Measurements from ENCODE around the gene ABCB8.

The ABCB8 gene

DNA sequence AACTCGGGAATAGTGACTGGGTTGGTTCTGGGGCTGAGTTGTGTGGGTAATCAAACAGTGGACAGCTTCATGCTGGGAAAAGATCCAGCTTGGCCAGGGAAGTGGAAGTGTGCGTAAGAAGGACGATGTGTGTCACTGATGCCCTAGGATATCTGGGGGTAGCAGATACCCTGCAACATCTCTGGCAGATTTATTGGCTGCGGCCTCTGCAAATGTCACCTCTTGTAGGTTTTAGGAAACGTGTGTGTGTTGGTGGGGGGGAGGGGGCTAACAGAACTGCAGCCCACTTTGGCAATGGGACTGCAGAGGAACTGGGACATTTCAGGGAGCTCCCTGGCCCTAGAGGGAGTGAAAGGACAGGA is 57.1 kb downstream of the ABCB8 start:
- peak overlapping the region; percentile 97 for H3K27ac ChIP-seq

DNA sequence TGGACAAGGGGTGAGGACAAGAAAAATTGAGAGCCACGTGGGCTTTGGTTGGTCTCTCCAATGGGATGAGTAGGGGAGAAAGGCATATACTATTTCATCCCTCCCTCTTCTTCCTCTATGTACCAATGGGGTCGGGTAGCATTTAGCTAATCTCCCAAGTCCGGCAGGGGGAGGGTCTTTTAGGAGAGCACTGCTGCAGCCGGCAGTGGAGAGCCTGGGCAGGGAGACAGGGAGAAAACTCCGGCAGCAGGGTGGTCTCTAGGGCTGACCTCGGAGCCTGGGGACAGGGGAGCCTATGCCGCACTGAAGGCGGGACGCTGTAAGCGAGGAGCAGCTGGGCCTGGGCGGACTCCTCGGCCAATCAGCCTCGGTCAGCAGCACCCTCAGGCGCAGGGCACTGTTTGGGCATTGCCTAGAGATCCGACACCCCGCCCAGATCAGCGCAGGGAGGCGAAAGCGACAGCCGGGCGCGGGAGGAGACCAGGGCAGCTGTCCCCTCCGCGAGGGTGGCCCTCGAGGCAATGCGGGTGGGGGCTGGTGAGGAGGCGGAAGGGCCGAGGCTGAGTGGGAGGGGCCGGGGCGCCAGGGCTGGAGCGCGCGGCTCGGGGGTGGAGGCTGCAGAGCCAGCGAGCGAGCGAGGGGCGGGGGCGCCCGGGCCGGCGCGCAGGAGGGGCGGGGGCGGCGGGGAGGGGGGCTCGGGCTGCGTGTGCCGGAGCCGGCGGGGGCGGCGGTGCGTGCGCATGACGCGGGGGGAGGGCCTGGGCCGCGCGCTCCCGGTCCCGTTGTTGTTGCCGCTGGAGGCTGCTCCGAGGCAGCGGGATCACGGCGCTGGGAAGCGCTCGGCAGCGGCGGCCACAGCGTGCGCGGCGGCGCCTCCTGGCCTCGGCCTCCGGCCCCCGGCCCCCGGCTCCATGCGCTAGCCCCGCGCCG is 57.7 kb downstream of the ABCB8 start, which contains the start of gene AGAP3:
Gene AGAP3 (plus strand): TSS at position 785 of the 930 bp plus-strand sequence. CDS start 267 bp downstream, outside the sequence.
- TF ChIP-seq, protein P1, sequence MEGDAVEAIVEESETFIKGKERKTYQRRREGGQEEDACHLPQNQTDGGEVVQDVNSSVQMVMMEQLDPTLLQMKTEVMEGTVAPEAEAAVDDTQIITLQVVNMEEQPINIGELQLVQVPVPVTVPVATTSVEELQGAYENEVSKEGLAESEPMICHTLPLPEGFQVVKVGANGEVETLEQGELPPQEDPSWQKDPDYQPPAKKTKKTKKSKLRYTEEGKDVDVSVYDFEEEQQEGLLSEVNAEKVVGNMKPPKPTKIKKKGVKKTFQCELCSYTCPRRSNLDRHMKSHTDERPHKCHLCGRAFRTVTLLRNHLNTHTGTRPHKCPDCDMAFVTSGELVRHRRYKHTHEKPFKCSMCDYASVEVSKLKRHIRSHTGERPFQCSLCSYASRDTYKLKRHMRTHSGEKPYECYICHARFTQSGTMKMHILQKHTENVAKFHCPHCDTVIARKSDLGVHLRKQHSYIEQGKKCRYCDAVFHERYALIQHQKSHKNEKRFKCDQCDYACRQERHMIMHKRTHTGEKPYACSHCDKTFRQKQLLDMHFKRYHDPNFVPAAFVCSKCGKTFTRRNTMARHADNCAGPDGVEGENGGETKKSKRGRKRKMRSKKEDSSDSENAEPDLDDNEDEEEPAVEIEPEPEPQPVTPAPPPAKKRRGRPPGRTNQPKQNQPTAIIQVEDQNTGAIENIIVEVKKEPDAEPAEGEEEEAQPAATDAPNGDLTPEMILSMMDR (conservative IDR thresholded peaks at IDR 0.05): no peak; the same call in 1 of the 2 replicates
- peak within 1 kb of the TSS; percentile 97 for H3K27ac ChIP-seq

More for the DNA sequence above, 57.1 kb downstream of the ABCB8 start:
- TF ChIP-seq, protein P1 (conservative IDR thresholded peaks at IDR 0.05): no peak

DNA sequence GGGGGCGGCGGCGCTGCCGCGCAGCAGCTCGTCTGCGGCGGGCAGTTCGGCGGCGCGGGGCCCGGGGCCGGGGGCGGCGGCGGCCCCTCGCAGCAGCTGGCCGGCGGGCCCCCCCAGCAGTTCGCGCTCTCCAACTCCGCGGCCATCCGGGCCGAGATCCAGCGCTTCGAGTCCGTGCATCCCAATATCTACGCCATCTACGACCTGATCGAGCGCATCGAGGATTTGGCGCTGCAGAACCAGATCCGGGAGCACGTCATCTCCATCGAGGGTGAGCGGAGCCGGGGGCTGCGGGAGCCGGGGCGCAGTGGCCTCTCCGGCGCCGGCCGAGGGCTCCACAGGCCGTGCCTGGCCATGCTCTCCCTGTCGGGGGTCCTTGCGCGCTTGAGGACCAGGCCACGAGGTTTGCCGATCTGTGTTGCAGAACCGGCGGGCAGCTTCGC is 58.6 kb downstream of the ABCB8 start:
- H3K27ac ChIP-seq: peak overlapping the region; percentile 97
- TF ChIP-seq, protein P1 (conservative IDR thresholded peaks at IDR 0.05): no peak

DNA sequence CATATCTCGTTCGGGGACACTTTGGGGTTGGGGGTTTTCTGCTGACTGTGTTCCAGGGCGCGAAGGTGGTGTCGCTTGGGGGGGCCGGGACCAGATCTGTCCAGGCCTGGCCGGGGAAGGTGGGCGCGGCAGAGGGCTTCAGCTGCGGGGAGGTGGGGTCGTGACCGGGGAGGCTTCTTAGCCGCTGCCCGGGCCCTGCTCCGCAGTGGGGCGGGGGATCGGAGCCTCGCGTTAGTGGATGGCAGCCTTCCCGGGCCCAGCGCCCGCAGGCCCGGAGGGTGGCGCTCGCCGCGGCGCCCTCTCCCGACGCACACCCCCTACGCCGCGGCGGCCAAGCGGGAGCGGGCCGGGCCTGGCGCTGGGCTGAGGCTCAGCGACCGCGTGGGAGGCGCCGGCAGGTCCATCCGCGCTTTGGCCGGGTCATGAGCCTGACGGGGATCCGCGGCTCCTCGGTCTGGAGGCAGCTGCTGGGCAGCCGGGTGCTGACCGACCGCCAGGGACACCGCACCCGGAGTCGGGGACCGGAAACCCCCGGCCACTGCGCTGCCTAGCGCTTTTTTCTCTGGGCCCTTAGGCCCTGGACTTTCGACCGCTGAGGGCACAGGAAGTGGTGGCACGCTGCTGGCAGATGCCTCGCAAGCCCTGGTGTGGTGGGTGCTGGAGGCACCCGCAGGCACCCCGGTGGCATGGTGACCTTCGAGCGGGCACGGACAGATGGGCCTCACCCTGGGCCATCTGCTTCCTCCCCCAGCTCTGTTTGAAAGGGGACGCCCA is 59.2 kb downstream of the ABCB8 start:
- peak overlapping the region; percentile 97 for H3K27ac ChIP-seq

DNA sequence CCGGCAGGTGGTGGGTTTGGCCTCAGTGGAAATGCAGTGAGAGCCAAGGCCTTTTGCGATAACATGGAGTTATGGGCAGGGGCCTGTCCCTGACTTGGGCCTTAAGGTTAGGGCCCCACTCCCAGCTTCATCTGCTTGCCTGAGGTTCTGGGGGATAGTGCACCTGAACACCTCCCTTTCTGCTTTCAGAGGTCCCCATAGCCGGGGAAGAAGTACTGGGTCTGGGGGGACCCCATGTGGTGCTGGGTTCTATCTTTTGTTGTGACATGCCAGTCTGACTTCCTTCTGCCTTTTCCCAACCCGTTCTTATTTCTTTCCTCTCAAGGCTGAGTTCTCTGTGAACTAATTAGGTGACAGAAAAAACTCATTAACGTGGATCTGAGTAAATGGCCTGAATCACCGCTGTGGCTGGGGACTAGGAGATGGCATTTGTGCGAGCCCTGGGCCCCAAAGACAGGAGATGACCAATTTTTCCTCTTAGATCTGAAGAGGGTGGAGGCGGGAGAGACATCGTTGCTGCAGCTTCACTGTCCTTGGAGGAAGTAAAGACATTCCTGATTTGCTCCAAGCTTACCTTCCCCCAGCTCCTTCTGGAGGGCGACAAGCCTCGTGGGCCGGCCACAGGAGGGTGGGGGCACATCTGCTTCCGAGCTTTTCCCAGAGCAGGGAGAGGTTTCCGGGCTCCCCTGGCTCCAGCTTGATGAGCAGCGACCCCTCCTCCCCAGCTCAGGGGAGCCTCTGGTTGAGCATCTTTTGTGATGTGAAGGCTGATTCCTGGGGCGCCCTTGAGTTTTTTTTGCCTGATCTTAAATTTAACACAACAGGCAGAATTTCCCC is 60.0 kb downstream of the ABCB8 start:
- peak overlapping the region; percentile 97 for H3K27ac ChIP-seq
- TF ChIP-seq, protein P1 (conservative IDR thresholded peaks at IDR 0.05): no peak

More for the DNA sequence above, 59.2 kb downstream of the ABCB8 start:
- TF ChIP-seq, protein P1 (conservative IDR thresholded peaks at IDR 0.05): peak; percentile 70

DNA sequence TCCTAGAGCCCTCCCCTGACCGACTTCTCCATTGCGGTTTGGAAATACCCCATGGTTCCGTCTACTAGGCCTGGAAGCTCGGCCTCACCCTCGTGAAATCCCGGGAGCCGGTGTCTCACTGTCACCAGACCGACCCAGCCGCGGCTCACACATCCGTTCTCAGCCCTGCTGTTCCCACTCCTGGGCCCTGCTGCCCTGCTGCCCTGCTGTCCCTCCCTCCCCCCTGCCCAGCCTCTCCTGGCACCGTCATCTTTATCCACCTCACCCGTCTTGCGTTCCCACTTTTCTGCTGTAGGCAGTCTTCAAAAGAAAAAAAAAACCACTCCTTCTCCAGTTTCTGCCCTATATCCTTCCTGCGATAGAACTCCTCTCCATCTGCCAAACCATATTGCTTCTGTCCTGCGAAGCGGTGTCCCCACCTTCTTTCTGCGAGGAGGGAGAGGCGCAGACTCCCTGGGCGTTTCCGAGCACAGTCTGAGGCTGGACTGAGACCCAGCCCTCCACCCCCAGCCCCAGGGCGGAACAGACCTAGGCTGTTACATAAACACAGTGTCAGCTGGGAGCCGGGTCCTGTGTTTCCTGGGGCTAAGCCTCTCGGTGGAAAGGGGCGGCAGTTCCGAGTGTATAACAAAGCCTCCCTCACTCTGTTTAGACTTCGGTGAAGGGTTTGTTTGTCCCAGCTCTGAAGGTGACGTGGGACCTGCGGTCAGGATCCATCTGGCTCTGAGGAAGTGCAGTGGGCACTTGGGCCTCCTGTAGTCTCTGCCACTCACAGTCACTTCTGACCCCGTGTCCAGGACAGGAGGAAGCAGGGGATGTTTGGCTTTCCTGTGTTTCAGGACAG is 60.8 kb downstream of the ABCB8 start:
- H3K27ac ChIP-seq: peak overlapping the region; percentile 97
- TF ChIP-seq, protein P1 (conservative IDR thresholded peaks at IDR 0.05): no peak

All from VCaP (cell line).